CD4-positive, alpha-beta T cell treated with Interleukin-12 subunit alpha and Interleukin-12 subunit beta, for 1 hour (primary cell): ENCODE measurements around the gene LIN52.

Experiments used
- DNase-seq: peaks from one replicate; pipeline ENCODE4 v3.0.0-alpha.2; 2020

Gene LIN52

DNA sequence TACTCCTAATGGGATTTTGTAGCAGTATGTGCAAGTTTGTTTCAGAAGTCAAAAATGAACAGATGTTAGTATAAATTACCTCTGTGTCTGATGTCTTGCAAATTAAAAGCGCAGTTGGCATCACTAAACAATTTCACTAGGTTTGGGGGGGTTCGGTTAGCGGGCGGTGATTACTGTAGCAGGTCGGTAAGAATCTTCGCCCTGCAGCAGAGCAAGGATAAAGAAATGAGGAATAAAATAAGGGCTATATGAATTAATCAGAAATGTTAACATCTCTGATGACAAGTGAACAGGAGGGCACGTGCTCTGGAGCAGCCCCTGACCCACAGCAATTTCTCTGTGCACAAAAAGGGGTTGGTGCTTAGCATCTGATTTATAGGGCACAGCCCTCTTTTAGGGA, 110.9 kb downstream of the LIN52 start:
- DNase-seq, result no peak

DNA sequence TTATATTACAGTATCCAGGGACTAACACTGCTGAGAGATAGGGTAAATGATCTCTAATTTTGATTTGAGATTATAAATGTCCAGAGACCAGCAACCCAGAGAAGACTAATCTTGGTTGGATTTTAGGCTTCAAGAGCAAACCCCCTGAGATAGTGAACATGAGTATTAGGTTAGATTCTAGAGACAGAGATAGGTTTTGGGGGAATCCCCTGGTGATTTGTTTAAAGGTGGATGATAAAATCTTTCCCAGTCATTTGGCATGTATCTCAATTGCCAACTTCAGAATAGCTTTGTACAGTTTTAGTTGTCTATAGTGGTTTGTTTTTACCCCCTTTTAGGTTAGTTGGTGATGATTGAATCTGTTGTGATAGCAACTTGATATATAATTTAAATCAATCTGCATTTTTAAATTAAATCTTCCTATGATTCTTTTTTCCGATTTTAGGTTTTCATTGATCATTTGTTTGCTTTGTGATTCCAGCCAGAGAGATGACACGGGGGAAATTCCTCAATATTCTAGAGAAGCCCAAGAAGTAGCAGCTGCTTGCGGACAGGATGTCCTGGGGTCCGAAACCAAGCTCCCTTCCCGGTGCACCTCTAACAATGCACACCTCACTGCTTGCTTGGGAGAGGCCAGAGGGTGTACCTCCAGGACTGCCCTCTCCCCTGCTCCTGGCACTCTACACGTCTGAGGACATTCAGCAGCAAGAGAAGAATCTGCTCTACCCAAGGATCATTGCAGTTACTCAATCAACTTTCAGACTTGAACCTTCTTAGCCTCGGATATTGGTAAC, 113.9 kb downstream of the LIN52 start:
- DNase-seq, result no peak

DNA sequence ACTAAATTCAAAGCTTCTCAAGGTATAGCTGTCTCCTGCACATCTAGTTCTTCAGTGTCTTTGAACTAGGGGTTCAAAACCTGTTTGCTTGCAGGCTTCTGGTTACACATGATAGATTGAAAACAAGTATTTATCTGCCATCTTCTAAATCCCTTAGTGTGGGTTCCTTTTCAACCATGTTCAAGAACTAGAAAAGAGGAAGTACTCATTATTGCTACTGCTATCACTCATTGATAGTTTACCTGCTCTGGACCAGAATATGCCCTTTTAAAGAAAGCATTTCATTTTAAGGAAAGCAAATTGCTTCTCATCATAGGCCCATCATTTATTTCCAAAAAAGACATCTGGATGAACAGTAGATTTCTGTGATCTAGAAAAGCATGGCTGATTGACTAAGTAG, 117.4 kb downstream of the LIN52 start:
- DNase-seq, result no peak

- no peak for DNase-seq
These were observed 118.9 kb downstream of the LIN52 start for GRCh38 chr14:74203639-74204038.

DNA sequence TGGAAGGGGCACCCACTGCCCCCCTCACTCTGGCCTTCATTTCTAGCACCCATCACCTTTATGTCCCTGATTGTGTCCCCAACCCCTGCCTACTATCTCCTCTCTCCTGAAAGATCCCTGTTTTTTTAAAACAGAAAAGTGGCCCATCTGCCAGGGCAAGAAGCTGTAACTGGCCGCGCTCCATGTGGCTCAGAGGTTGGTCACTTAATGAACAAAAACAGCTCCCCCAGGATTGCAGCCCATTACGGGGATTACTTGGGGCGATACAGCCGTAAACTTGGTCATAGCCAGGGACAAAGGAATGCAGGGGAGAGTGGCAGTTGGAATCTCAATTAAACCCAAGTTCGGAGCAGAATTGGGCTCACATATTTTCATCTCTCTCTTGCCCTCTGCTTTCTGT, 119.7 kb downstream of the LIN52 start:
- no peak for DNase-seq

- DNase-seq, result no peak
These were observed 121.1 kb downstream of the LIN52 start for GRCh38 chr14:74205882-74206281.

DNA sequence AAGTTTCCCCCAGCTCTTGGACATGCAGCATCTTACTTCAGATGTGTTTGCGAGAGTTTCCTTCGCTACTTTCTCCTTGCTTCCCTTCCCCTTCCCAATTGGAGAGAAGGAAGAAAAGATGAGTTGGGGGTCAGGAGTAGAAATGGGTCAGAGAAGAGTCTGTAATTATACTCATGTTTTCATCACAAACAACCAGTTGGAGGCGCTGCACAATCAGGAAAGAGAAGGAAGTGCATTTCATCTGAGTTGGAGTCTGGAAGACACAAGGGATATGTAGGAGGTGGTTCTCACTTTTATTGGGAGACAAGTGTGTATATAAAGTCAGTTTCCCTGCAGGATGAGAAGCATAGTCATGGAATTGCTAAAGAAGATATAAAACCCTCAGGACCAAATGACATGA, 123.2 kb downstream of the LIN52 start:
- DNase-seq, result no peak

GRCh38 chr14:74208642-74209041, 123.9 kb downstream of the LIN52 start:
- no peak for DNase-seq

DNA sequence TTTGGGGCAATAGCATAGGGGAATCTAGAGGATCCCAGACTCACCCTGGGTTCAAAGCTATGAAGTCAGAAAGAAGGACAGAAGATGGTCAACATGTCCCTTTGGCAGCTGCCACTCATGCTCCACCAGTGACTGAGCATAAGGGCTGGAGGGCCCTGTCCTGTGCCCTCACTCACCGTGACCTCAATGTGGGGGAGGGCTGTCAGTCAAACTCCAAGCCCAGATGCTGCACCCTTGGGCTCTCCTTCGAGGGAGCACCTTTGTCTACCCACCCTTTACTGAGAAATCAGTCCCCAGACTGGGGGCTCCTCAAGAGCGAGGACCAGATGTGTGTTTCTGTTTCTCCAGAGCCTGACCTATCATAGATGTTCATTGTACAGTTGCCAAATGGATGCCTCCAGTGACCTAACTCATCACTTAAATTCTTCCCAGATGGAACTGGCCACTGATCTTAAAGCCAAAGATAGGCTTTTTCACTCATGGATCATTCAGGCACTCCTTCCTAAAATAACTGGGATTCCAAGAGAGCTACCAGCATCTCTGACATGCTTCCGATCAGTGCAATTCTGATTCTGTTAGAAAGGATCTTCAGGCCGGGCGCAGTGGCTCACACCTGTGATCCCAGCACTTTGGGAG, 127.3 kb downstream of the LIN52 start:
- no peak for DNase-seq

DNA sequence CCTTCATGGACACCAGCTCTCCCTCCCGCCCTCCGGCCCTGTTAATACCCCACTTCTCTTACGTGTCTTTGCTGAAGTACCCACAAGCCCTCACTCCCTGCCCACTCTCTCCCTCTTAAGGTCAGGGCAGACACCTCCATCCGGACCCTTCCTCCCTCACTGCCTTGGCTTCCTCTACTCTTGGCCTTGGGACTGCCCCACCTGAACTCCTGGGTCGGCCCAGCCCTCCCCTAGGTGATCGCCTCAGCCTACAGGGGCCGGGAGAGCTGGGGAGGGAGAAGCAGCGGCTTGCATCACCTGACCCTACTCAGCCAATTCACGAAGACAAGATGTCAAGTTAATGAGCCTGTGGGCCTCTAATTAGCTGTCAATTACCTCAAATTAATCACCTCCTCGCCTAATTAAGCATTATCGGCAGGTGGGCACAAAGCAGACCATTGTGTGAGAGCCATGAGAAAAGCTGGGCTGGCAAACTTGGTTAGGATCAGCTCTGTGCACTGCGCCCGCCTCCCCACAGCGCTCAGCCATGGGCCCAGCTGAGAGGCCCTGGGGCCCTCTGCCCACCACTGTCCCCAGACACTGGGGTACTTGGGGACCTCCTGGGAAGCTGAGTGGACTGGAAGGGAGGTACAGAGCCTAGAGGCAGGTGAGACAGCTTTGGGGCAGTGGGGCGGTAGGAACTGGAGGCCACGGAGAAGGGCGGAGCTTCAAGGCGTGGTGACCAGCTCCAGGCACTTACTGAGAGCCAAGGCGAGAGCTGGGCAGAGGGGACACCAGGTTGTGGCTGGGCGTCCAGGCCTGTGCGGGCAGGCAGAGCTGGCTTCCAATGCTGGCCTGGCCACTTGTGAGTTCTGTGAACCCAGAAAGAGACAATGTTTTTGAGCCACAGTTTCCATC, 129.4 kb downstream of the LIN52 start:
- DNase-seq, result no peak

DNA sequence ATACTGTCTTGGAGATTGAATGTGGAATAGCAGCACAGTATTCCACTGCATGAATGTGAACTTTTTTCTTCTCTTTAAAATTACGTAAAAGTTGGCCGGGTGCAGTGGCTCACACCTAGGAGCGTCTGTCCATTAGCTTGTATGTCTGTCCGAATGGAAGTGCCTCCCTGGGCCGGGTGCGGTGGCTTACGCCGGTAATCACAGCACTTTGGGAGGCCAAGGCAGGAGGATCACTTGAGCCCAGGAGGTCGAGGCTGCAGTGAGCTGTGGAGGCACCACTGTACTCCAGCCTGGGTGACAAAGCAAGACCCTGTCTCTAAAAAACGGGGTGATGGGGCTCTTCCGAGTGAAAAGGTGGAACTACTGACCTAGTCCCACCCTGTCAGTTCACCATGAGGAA, 131.9 kb downstream of the LIN52 start:
- no peak for DNase-seq

GRCh38 chr14:74217672-74218448, 133.1 kb downstream of the LIN52 start:
- DNase-seq, result peak; percentile 67

GRCh38 chr14:74218462-74218861, 133.7 kb downstream of the LIN52 start:
- no peak for DNase-seq

DNA sequence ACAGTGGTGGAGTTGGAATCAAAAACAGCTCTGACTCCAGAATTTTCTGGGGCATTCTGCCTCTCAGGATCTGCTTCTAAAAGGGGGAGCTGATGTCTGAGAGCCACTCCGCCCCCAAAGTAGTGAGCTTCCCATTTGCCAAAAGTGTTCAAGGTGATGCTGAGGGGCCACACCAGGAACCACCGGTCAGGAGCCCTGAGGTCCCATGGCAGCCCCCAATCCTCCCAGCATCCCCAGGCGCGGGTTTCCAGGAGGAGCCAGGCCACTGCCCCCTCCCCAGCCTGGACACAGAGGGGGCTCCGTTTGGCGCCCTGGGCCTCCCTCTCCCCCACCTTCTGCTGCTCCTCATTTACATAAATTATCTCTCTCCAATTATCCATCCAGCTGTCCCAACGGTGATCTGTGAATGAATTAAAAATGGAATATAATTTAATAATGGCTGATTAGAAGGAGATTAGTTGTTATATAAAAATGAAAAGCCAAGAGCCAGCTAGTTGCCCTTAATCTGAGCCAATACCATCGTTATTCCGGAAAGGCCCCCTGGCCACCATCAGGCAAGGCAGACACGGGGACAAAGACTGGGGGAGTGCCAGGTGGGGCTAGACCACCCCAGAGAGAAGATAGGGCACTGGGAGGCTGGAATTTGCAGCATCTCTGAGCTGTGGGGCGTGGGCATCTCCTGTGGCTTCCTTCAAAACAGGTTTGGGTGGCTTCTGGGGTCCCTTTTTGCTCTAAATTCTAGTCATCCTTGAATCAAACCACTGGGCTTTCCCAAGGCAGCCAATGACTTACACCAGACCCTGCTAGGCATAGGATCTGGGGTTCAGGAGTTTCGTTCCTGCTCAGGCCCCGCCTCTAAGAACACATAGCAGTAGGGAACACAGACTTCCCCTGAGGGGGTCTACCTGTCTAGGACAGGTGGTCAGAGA, 134.8 kb downstream of the LIN52 start:
- no peak for DNase-seq

- DNase-seq, result no peak
These were observed 136.2 kb downstream of the LIN52 start for GRCh38 chr14:74220991-74221390.

DNA sequence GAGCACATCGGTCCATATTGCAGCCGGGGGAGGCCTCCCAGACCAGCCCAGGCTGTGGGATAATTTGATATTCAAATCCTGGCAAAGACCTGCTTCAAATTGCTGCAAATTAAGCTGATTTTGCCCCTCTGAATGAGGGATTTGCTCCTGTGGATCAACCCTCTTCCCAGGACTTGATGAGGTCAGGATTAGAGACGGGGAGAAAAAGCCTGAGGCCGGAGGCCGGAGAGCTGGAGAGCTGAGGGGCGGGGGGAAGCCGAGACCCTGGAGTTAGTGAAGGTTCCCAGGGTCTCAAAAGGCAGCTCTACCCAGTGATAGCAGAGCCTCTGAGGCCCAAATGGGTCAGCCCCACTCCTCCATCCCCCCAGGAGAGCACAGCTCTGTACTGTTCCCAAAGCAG, 137.0 kb downstream of the LIN52 start:
- no peak for DNase-seq

DNA sequence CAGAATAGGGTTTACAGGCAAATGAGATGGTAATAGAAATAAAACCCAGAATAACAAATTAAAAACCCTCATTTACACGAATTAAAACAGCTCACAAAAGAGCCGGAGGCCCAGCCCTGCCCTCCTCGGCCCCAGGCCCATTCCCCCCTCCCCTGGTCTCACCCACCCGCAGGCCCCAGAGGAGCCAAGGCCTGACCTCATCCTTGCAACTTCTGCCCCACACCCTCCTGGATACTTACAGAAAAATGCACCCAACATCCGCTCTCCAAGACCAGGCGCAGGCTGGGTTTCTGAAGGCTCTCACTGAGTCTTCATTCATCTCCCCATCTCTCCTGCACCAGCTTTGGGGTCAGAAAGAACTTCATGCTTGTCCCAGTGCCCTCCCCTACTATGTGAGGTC, 138.3 kb downstream of the LIN52 start:
- no peak for DNase-seq

DNA sequence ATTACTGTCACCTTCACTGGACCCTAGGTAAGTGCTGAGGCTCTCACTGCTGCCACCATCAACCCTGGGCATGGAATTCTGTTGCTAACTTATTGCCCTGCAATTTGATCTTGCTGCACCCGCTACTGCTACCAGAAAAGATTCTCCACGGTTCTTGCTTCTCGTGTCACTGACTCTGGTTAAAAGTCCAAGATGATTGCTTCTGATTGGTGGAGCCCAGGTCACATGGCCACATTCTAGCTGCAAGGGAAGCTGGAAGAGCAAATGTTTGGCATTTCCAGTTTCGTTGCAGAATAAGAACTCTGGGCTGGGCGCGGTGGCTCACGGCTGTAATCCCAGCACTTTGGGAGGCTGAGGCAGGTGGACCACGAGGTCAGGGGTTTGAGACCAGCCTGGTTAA, 147.0 kb downstream of the LIN52 start:
- no peak for DNase-seq

GRCh38 chr14:74235017-74235416, 150.3 kb downstream of the LIN52 start:
- DNase-seq, result no peak

DNA sequence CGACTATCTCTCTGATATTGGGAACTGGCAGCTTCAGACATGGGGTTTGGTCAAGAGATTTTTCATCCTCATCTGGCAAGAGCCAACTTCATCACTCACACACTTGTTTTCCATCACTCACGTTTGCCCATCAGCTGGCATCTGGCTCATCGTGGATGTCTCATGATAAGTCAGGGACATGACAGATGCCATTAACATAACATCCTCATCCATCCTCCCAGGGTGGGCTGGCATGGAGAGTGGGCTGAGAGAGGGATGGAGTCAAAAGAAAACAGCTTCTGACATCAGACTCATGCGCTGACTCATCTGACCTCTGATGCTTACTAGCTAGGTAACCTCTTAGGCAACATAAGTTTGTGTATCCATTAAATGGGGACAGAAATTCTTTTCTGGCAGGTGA, 152.7 kb downstream of the LIN52 start:
- DNase-seq, result no peak

DNA sequence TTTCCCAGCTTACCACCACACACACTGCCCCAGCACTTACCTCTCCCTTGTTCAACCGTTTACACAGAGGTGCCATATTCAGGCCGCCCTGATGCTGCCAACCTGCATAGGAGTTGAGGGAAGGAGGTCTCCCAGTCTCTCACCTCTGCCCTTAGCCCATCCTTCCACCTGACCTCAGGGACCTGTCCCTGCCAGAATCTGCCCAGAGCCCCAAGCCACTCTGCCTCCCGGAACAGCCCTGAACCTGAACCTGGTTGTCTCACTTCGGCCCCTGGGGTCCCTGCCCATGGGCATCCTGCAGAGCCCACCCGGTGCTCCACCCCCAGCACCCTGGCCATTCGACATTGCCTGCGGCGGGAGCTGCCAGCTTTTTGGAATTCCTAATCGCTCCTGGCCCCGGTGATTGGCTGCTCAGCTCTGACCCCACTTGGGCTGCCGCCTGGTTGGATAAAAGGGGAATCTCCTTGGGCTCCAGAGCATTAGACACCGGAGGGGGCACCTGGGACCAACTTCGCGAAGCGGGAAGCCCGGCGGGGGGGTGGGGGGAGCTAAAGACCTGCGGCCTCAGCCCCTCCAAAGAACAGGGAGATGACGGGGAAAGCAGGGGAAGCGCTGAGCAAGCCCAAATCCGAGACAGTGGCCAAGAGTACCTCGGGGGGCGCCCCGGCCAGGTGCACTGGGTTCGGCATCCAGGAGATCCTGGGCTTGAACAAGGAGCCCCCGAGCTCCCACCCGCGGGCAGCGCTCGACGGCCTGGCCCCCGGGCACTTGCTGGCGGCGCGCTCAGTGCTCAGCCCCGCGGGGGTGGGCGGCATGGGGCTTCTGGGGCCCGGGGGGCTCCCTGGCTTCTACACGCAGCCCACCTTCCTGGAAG, 154.5 kb downstream of the LIN52 start, which contains the start of gene VSX2:
TSS of gene VSX2 (plus strand) at position 476 of the 874 bp plus-strand sequence. CDS start at position 589, 113 bp downstream.
- no peak for DNase-seq
